Astrocyte of the spinal cord (primary cell): ENCODE measurements around the gene MEF2D.

Source experiments
- DNase-seq: peaks from one replicate; pipeline ENCODE4 v3.0.0; 2011; ENCODE audit warnings: low read depth, low spot score
- H3K4me3 ChIP-seq: 2 replicates; pipeline ENCODE4 v1.5.1; 2011; ENCODE audit warnings: low read depth, mild to moderate bottlenecking, low read length, moderate library complexity
- in situ Hi-C: cut with HindIII; loops from 2 replicates; pipeline ENCODE4 v1.10.0; 2017; ENCODE audit warnings: low sequenced_read_pairs
- TF ChIP-seq, protein P1 (sequence below): IDR thresholded peaks from 2 replicates; pipeline ENCODE4 v1.5.1; 2012; ENCODE audit warnings: low read depth, mild to moderate bottlenecking, low read length, inconsistent platforms

Gene MEF2D

DNA sequence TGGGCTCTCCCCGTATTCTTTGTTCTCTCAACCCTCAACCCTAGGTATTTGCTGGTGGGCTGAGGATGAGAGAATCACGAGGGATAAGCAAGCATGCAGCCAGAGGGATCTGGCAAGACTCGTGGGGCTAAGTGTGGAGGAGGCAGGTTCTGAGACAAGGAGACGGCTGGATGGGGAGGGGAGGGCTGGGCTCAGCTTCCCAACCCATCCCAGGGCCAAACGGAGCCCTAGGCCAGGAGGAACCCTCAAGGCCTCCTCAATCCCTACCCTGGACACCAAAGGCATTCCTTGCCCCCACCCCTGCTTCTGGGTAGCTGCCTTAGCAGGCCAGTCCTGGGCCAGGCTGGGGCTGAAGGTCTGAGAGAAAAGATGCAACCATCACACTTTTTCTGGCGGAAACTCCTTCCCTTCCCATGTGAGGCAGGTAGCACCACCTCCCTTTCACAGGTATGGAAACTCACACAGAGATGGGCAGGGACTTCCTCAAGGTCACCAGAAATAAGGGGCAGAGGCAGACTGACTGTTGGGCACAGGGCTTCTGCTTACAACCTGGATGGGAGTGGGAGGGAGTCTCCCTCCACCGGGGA lies 6.2 kb downstream of the MEF2D start:
- no peak overlapping the region for H3K4me3 ChIP-seq

DNA sequence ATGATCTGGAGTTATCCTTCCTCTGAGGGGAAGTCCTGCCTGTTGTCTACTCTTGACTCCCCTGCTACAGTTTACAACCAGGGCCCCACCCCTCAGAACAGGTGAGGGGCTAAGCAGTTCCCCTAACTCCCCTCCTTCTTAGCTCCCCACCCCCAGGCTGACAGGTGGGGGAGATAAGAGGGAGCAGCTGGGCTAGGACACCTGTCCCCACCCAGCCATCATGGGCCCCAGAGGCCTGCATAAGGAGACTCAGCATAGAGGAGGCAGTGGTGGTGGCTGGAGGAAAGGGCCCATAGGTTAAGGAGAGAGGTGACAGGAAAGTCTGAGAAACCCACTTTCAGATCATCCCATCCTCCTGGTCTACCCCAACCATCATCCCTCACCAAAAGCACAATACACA lies 6.8 kb downstream of the MEF2D start:
- DNase-seq, result no peak
- TF ChIP-seq, protein P1, sequence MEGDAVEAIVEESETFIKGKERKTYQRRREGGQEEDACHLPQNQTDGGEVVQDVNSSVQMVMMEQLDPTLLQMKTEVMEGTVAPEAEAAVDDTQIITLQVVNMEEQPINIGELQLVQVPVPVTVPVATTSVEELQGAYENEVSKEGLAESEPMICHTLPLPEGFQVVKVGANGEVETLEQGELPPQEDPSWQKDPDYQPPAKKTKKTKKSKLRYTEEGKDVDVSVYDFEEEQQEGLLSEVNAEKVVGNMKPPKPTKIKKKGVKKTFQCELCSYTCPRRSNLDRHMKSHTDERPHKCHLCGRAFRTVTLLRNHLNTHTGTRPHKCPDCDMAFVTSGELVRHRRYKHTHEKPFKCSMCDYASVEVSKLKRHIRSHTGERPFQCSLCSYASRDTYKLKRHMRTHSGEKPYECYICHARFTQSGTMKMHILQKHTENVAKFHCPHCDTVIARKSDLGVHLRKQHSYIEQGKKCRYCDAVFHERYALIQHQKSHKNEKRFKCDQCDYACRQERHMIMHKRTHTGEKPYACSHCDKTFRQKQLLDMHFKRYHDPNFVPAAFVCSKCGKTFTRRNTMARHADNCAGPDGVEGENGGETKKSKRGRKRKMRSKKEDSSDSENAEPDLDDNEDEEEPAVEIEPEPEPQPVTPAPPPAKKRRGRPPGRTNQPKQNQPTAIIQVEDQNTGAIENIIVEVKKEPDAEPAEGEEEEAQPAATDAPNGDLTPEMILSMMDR, result no peak
- in situ Hi-C loops, result no loop called here
- no peak overlapping the region for H3K4me3 ChIP-seq

More for the DNA sequence above, 6.2 kb downstream of the MEF2D start:
- no peak for DNase-seq
- in situ Hi-C loops, result no loop called here
- TF ChIP-seq, protein P1, result no peak

DNA sequence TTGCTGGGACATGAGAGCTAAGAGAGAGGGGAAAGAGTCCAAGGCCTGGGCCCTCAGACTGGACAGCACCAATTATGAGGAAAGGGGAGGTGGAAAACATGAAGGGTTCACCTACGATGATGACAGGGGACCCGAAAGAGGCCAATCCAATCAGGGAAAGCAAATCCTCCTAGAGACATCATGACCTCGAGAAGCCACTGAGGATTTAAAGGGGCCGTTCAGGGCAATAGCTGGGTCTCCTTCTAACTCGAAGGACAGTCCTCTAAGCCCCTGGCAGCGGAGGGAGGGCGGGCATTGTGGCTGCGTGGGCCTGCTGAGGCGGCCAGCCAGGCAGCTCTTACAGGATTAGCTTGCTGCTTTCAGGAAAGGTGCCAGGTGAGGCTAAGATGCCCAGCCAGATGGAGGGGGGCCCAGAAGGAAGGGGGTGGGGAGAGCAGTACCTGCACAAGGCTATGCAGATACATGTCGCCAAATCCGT lies 7.4 kb downstream of the MEF2D start:
- H3K4me3 ChIP-seq, result no peak overlapping the region
- TF ChIP-seq, protein P1, result no peak
- in situ Hi-C loops, result no loop called here
- no peak for DNase-seq

DNA sequence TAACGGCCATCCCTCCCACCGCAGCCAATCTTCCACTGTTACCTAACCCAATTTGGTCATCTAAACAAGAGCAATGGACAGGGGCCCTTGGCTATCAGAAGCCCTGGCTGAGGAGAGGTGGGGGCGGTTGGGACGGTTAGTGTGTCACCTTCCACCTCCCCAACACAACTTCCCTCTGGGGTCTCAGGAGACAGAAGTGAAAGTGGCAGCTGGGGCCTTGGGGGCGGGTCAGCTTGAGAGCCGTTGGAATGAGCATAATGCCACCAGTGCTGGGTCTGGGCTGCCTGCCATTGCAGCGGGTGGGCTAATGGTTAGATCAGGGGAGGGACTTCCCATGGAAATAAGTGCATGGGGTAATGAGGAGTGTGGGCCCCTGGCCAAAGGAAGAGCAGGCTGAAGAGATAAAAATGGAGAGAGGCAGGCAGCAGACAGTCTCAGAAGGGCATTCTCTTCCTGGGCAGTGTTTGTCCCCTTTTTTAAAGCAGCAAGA lies 7.9 kb downstream of the MEF2D start:
- in situ Hi-C loops, result no loop called here
- TF ChIP-seq, protein P1, result no peak
- DNase-seq, result no peak
- no peak overlapping the region for H3K4me3 ChIP-seq

DNA sequence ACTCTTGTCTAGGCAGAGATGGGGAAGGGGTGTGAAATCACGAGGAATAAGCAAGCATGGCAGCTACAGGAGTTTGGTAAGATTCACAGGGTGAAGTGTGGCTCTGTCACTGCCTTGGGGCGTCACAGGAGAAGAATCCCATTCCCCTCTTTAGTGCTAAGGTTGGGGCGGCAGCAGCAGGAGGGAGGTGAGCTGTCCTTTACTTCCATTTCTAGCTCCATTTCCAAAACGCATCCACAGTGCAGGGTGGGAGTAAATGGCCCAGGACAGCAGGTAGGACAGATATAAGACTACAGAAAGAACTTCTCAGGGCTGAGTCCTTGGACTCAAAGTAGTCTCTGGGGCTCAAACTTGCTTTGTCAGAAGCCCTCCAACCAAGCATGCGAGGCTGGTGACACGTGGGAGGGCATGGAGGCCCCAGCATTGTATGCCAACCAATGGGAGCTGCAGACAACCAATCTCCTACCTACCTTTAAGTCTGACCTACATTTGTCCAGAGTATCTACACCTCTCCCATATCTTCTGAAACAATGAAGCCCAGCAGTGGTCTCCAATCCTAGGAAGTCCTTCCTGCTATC lies 8.5 kb downstream of the MEF2D start:
- H3K4me3 ChIP-seq, result no peak overlapping the region
- TF ChIP-seq, protein P1, result no peak
- in situ Hi-C loops, result no loop called here
- DNase-seq, result no peak

DNA sequence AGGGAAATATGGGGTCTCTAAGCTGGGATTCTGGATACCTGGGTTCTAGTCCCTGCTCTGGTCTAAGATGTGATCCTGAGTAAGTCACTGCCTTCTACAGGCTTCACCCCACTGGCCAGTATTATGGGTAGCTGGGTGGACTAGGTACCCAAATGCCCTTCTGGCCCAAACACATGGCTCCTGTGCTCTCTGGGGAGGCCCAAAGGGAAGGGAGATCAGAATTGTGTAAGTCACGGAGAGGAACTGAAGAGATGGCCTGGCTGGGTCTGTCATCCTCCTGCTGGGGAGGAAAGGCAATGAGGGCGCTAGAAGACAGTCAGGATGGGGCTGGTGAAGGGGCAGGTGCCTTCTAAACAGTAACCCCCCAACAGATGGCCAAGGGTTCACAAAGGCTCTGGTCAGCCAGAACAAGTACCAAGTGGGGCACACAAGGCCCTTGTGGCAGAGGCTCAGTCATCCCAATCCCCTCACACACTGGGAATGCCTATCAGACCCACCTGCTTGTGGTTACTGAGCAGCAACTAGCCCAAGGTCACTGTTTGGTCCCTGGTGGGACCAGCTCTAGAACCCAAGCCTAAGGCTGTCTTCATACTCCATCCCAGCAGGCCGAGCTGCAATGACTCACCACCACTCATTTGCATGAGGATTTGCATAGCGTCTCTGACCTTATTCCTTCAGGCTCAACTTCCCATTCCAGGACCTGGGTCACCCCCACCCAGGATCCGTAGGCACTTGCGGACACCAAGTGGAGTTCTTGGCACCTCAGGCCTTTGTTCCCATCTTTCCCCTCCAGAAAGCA lies 9.2 kb downstream of the MEF2D start:
- no peak for DNase-seq
- H3K4me3 ChIP-seq, result no peak overlapping the region
- in situ Hi-C loops, result no loop called here
- TF ChIP-seq, protein P1, result no peak
